OCI-LY7 (cell line): ENCODE data around the gene SYNPO. TPM values are rescaled to one million over a fixed set of nuclear protein-coding genes. Genes with fewer than 3 reads are reported as not detected.

Experiments used
- BruUV-seq: library from RNA; stranded (reverse); fragments of 400-500 nt; replicated peaks from 2 replicates; lab custom pipeline; 2021; lab: Mats Ljungman, UMichigan
- CTCF ChIA-PET: fragments of 300-600 bp; sonication (Branson Sonifier 250); formaldehyde crosslinking; loops from one replicate; lab custom pipeline; 2022; ENCODE audit warnings: antibody characterized with exemption; ENCODE audit not compliant: unreplicated experiment; lab: Charles Lee
- POLR2A ChIA-PET: fragments of 300-600 bp; sonication (Branson Sonifier 250); formaldehyde crosslinking; loops from one replicate; lab custom pipeline; 2022; ENCODE audit warnings: antibody characterized with exemption; lab: Charles Lee
- DNase-seq: peaks from one replicate; pipeline ENCODE4 v3.0.0-alpha.2; 2015; ENCODE audit warnings: low spot score
- H2AFZ ChIP-seq: fragments of 200-600 bp; sonication (generic), shearing (Covaris generic); 2 replicates; pipeline ENCODE4 v1.6.1; 2014; ENCODE audit warnings: mild to moderate bottlenecking, antibody characterized with exemption, low read length, moderate library complexity
- H3K27ac ChIP-seq: fragments of 200-600 bp; sonication (generic); 2 replicates; pipeline ENCODE4 v1.5.1; 2014; ENCODE audit warnings: mixed run types, low read depth, mild to moderate bottlenecking, moderate library complexity, low read length, inconsistent platforms; ENCODE audit not compliant: poor library complexity, severe bottlenecking
- H3K36me3 ChIP-seq: fragments of 200-600 bp; sonication (generic); 2 replicates; pipeline ENCODE4 v1.6.1; 2014; ENCODE audit warnings: mild to moderate bottlenecking, antibody characterized with exemption, low read length, moderate library complexity, mixed read lengths; ENCODE audit not compliant: insufficient read depth
- H3K4me1 ChIP-seq: fragments of 200-600 bp; sonication (generic); 2 replicates; pipeline ENCODE4 v1.5.1; 2014; ENCODE audit warnings: mild to moderate bottlenecking, low read length; ENCODE audit not compliant: insufficient read depth, poor library complexity, severe bottlenecking
- H3K4me2 ChIP-seq: fragments of 200-600 bp; sonication (generic); 2 replicates; pipeline ENCODE4 v1.6.1; 2014; ENCODE audit warnings: mild to moderate bottlenecking, low read length
- H3K4me3 ChIP-seq: fragments of 200-600 bp; sonication (generic); 2 replicates; pipeline ENCODE4 v1.5.1; 2014; ENCODE audit warnings: mild to moderate bottlenecking, low read depth, low read length; ENCODE audit not compliant: poor library complexity, severe bottlenecking
- H3K79me2 ChIP-seq: fragments of 200-600 bp; sonication (generic); 2 replicates; pipeline ENCODE4 v1.6.1; 2016; ENCODE audit warnings: low read depth, mild to moderate bottlenecking, low read length, moderate library complexity, mixed read lengths; ENCODE audit not compliant: insufficient read depth
- H3K9me2 ChIP-seq: fragments of 200-600 bp; sonication (generic); 2 replicates; pipeline ENCODE4 v1.6.1; 2016; ENCODE audit warnings: mild to moderate bottlenecking, low read length, mixed read lengths; ENCODE audit not compliant: insufficient read depth
- H3K9me3 ChIP-seq: fragments of 200-600 bp; sonication (generic); 2 replicates; pipeline ENCODE4 v1.6.1; 2014; ENCODE audit warnings: mild to moderate bottlenecking, mixed run types, low read length, mixed read lengths
- H4K20me1 ChIP-seq: fragments of 200-600 bp; sonication (generic); 2 replicates; pipeline ENCODE4 v1.6.1; 2014; ENCODE audit warnings: mild to moderate bottlenecking, antibody characterized with exemption, low read length, moderate library complexity, mixed read lengths; ENCODE audit not compliant: insufficient read depth
- EZH2phosphoT487 ChIP-seq: fragments of 200-600 bp; sonication (generic); IDR thresholded peaks from 2 replicates; pipeline ENCODE4 v1.6.1; 2018; ENCODE audit warnings: low read depth, borderline replicate concordance, mild to moderate bottlenecking, mixed run types, antibody characterized with exemption, low read length, moderate library complexity, mixed read lengths
- intact Hi-C: fragments of 100-400 bp; cut with micrococcal nuclease; formaldehyde crosslinking; loops from one replicate; pipeline ENCODE4 v1.10.0; 2022; ENCODE audit not compliant: unreplicated experiment
- total RNA-seq, 2 experiments: library from RNA; depleted of rRNA in 1 of 2; stranded (reverse); fragments of >200 nt in 1 of 2; shearing (Covaris generic) in 1 of 2; gene quantifications; 2 replicates each; pipeline ENCODE4 v1.2.3, GENCODE V29; 2014 to 2022
- TF ChIP-seq, protein P1 (sequence below): fragments of 200-600 bp; sonication (generic); conservative IDR thresholded peaks from 2 replicates; pipeline ENCODE4 v1.5.1; 2014; ENCODE audit warnings: mild to moderate bottlenecking, antibody characterized with exemption, low read length, moderate library complexity, mixed read lengths

SYNPO gene
- total RNA-seq, 2 experiments from 2014 or later = 0.08 TPM; not detected in 1

DNA sequence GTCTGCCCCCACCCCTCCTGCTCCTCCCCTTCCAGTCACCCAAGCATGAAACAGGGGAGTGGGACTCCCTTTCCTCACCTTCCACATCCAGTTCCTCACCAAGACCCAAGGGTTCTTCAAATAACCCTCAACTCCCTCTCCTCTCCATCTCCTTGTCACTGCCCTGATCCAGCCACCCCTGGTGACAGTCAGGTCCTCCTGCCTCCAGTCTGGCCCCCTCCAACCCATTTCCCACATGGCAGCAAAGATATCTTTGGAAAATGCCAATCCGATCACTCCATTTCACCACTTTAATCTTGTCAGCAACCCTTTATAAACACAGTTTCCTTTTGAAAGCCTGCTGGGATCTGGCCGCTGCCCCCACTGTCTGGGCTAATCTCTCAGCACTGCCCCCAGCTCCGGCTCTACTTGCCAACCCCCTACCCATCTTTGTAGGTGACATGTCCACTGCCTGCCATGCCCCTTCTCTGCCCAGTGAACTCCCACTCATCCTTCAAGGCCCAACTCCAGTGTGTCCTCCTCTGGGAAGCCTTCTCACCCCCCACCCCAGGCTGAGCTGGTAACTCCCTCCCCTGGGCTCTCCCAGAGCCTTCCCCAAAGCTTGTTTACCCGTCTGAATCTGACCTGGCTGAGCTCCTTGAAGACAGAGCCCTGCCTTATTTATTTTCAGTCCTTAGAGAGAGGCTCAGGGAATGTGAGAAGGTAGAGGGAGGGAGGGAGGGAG, 19.8 kb downstream of the SYNPO start:
- BruUV-seq = no TSS peak
- Histone ChIP-seq H3K4me1 (peaks cover 11% of the 10 kb centered on the region), H3K79me2 (no peaks in the 10 kb centered on the region), H3K4me2 (no peak overlapping the region), H4K20me1 (no peaks in the 10 kb centered on the region), H2AFZ (no peak overlapping the region), H3K9me2 (no peaks in the 10 kb centered on the region), H3K9me3 (no peaks in the 10 kb centered on the region), H3K4me3 (no peak overlapping the region), H3K27ac (no peak overlapping the region), H3K36me3 (no peaks in the 10 kb centered on the region)
- no peak for DNase-seq
- POLR2A ChIA-PET = interaction anchor here (1.2 kb wide), 1 partner anchor 51 kb away, joined by 3 read pairs; no protein-coding TSS in a partner anchor
- CTCF ChIA-PET = no interaction called here
- intact Hi-C loops = no loop called here
- no peak for TF ChIP-seq EZH2phosphoT487
- TF ChIP-seq, protein P1, sequence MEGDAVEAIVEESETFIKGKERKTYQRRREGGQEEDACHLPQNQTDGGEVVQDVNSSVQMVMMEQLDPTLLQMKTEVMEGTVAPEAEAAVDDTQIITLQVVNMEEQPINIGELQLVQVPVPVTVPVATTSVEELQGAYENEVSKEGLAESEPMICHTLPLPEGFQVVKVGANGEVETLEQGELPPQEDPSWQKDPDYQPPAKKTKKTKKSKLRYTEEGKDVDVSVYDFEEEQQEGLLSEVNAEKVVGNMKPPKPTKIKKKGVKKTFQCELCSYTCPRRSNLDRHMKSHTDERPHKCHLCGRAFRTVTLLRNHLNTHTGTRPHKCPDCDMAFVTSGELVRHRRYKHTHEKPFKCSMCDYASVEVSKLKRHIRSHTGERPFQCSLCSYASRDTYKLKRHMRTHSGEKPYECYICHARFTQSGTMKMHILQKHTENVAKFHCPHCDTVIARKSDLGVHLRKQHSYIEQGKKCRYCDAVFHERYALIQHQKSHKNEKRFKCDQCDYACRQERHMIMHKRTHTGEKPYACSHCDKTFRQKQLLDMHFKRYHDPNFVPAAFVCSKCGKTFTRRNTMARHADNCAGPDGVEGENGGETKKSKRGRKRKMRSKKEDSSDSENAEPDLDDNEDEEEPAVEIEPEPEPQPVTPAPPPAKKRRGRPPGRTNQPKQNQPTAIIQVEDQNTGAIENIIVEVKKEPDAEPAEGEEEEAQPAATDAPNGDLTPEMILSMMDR = no peak

DNA sequence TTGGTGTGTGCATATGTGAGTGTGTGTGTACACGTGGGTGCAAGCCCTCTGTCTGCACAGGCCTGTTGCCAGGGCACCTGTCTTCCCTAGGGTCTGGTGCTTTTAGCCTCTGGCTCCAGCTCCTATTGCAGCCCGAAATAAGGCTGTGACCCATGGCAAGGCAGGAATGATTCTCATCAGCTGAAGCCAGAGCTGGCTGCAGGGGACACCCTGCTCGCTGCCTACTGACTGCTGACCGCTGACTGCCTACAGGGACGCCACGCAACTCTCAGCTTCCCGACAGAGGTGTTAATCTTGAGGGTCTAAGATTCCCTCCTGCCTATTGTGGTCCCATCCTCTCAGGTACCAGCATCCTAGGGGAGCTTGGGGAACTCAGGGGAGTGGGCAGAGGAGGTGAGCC, 20.6 kb downstream of the SYNPO start, which contains the start of gene MYOZ3:
Gene MYOZ3, plus strand, starts transcription at position 166 of the 400 bp plus-strand sequence. CDS start 1,691 bp downstream, outside the sequence.
- no peak for TF ChIP-seq EZH2phosphoT487
- TF ChIP-seq, protein P1 = no peak
- ChIA-PET CTCF (no interaction called here), POLR2A (interaction anchor here (0.6 to 1.2 kb wide), 2 partner anchors 52 to 711 kb away, joined by 3 read pairs; no protein-coding TSS in a partner anchor)
- Histone ChIP-seq H3K9me2 (no peaks in the 10 kb centered on the region), H4K20me1 (no peaks in the 10 kb centered on the region), H2AFZ (no peak within 1 kb of the TSS), H3K36me3 (no peaks in the 10 kb centered on the region), H3K4me3 (no peak within 1 kb of the TSS), H3K9me3 (no peaks in the 10 kb centered on the region), H3K27ac (no peak within 1 kb of the TSS), H3K4me2 (no peak within 1 kb of the TSS), H3K79me2 (no peaks in the 10 kb centered on the region), H3K4me1 (peaks cover 7% of the 10 kb centered on the region)
- intact Hi-C loops = no loop called here
- no peak for DNase-seq
- BruUV-seq = no TSS peak
